PC-3 (cell line): ENCODE results near the gene TMEM18. TPM values are rescaled to one million over a fixed set of nuclear protein-coding genes. Genes with fewer than 3 reads are reported as not detected.

Experiments used
- ATAC-seq: fragments of 200-7000 bp; cut with Tn5 transposase; 2 replicates; pipeline ENCODE4 v1.9.1; 2020; ENCODE audit warnings: mild to moderate bottlenecking, moderate library complexity
- BruUV-seq: library from RNA; stranded (reverse); fragments of 400-500 nt; replicated peaks from 2 replicates; lab custom pipeline; 2021; lab: Mats Ljungman, UMichigan
- CTCF ChIA-PET: fragments of 300-600 bp; sonication (Branson Sonifier 250); formaldehyde crosslinking; loops from one replicate; lab custom pipeline; 2022; ENCODE audit warnings: antibody characterized with exemption; lab: Charles Lee
- POLR2A ChIA-PET: fragments of 300-600 bp; sonication (Branson Sonifier 250); formaldehyde crosslinking; loops from one replicate; lab custom pipeline; 2022; ENCODE audit warnings: antibody characterized with exemption; ENCODE audit not compliant: unreplicated experiment; lab: Charles Lee
- DNase-seq: peaks from one replicate; pipeline ENCODE4 v3.0.0-alpha.2; 2015
- H2AFZ ChIP-seq: fragments of 300-600 bp; sonication (generic); 2 replicates; pipeline ENCODE4 v1.6.0; 2016; ENCODE audit warnings: antibody characterized with exemption, low read length
- H3F3A ChIP-seq: fragments of 300-600 bp; sonication (generic); one replicate; pipeline ENCODE4 v1.6.0; 2017; ENCODE audit warnings: antibody characterized with exemption, low read length, control low read depth, mild to moderate bottlenecking; ENCODE audit not compliant: unreplicated experiment
- H3K27ac ChIP-seq: fragments of 300-600 bp; sonication (generic); 2 replicates; pipeline ENCODE4 v1.5.1; 2016; ENCODE audit warnings: mild to moderate bottlenecking, low read length
- H3K27me3 ChIP-seq: fragments of 300-600 bp; sonication (generic); 2 replicates; pipeline ENCODE4 v1.6.1; 2016; ENCODE audit warnings: low read length, mixed read lengths
- H3K36me3 ChIP-seq: fragments of 300-600 bp; sonication (generic); 2 replicates; pipeline ENCODE4 v1.6.1; 2016; ENCODE audit warnings: low read depth, mixed run types, low read length, mixed read lengths
- H3K4me1 ChIP-seq: fragments of 300-600 bp; sonication (generic); 2 replicates; pipeline ENCODE4 v1.5.1; 2016; ENCODE audit warnings: low read length; ENCODE audit not compliant: insufficient read depth
- H3K4me2 ChIP-seq: fragments of 300-600 bp; sonication (generic); 2 replicates; pipeline ENCODE4 v1.6.0; 2016; ENCODE audit warnings: low read length
- H3K4me3 ChIP-seq: fragments of 300-600 bp; sonication (generic); 2 replicates; pipeline ENCODE4 v1.5.1; 2016; ENCODE audit warnings: mild to moderate bottlenecking, low read length, mixed read lengths
- H3K79me2 ChIP-seq: fragments of 300-600 bp; sonication (generic); 2 replicates; pipeline ENCODE4 v1.6.1; 2017; ENCODE audit warnings: low read length, mixed read lengths
- H3K9ac ChIP-seq: fragments of 300-600 bp; sonication (generic); 2 replicates; pipeline ENCODE4 v1.6.0; 2016; ENCODE audit warnings: mild to moderate bottlenecking, low read length
- H3K9me2 ChIP-seq: fragments of 300-600 bp; sonication (generic); replicated peaks from 2 replicates; pipeline ENCODE4 v1.6.1; 2016; ENCODE audit warnings: mixed run types, low read length, mixed read lengths
- H3K9me3 ChIP-seq: fragments of 300-600 bp; sonication (generic); 2 replicates; pipeline ENCODE4 v1.6.1; 2016; ENCODE audit warnings: low read length, mixed read lengths
- H4K20me1 ChIP-seq: fragments of 300-600 bp; sonication (generic); 2 replicates; pipeline ENCODE4 v1.6.1; 2016; ENCODE audit warnings: low read length, mixed read lengths
- CTCF ChIP-seq: fragments of 300-600 bp; sonication (generic); conservative IDR thresholded peaks from 2 replicates; pipeline ENCODE4 v1.5.1; 2017; ENCODE audit warnings: antibody characterized with exemption, low read depth, mild to moderate bottlenecking, low read length
- EZH2 ChIP-seq: fragments of 300-600 bp; sonication (generic); IDR thresholded peaks from one replicate; pipeline ENCODE4 v1.6.1; 2017; ENCODE audit warnings: antibody characterized with exemption, mild to moderate bottlenecking, low read length; ENCODE audit not compliant: unreplicated experiment
- EZH2phosphoT487 ChIP-seq: fragments of 300-600 bp; sonication (generic); IDR thresholded peaks from 2 replicates; pipeline ENCODE4 v1.6.1; 2018; ENCODE audit warnings: mild to moderate bottlenecking, antibody characterized with exemption, low read length, borderline replicate concordance
- intact Hi-C: fragments of 100-400 bp; cut with micrococcal nuclease; formaldehyde crosslinking; loops from 2 replicates; pipeline ENCODE4 v1.9.0; 2023
- total RNA-seq: library from RNA; depleted of rRNA; stranded (reverse); fragments of >200 nt; gene quantifications from 2 replicates; pipeline ENCODE4 v1.2.3, GENCODE V29; 2014

Gene TMEM18
- total RNA-seq, 1 experiment from 2014 or later: 25.5 TPM

GRCh38 chr2:694174-694573 is 17.0 kb upstream of the TMEM18 start:
- H3K36me3 ChIP-seq: no peaks in the 10 kb centered on the region
- H3K79me2 ChIP-seq: no peaks in the 10 kb centered on the region
- H3K27ac ChIP-seq: peak overlapping the region; percentile 10; the same call in 1 of the 2 replicates
- H3K4me3 ChIP-seq: no peak overlapping the region
- CTCF ChIA-PET: no interaction called here
- TF ChIP-seq CTCF (no peak), EZH2 (no peak), EZH2phosphoT487 (no peak)
- no peaks in the 10 kb centered on the region for H3K9me2 ChIP-seq
- peaks cover 31% of the 10 kb centered on the region for H3K4me1 ChIP-seq
- no peak overlapping the region for H3K9ac ChIP-seq
- no peaks in the 10 kb centered on the region for H3K9me3 ChIP-seq
- intact Hi-C loops: no loop called here
- POLR2A ChIA-PET: no interaction called here
- no peaks in the 10 kb centered on the region for H3K27me3 ChIP-seq
- no peaks in the 10 kb centered on the region for H4K20me1 ChIP-seq
- peak overlapping the region; percentile 19; the same call in 1 of the 2 replicates for H2AFZ ChIP-seq
- H3F3A ChIP-seq: no peaks in the 10 kb centered on the region
- BruUV-seq: no TSS peak
- DNase-seq (peak; percentile 49), ATAC-seq (peak; percentile 80)
- peak overlapping the region; percentile 18 for H3K4me2 ChIP-seq

GRCh38 chr2:693606-694005 is 16.4 kb upstream of the TMEM18 start:
- DNase-seq: peak; percentile 23
- intact Hi-C loops: no loop called here
- H3F3A ChIP-seq: no peaks in the 10 kb centered on the region
- ATAC-seq: peak; percentile 16; the same call in 1 of the 2 replicates
- no peaks in the 10 kb centered on the region for H3K36me3 ChIP-seq
- H3K9me2 ChIP-seq: no peaks in the 10 kb centered on the region
- no peak for TF ChIP-seq CTCF
- TF ChIP-seq EZH2phosphoT487: no peak
- no peak for TF ChIP-seq EZH2
- H3K9me3 ChIP-seq: no peaks in the 10 kb centered on the region
- H4K20me1 ChIP-seq: no peaks in the 10 kb centered on the region
- CTCF ChIA-PET: no interaction called here
- H3K27me3 ChIP-seq: no peaks in the 10 kb centered on the region
- no peak overlapping the region for H2AFZ ChIP-seq
- H3K79me2 ChIP-seq: no peaks in the 10 kb centered on the region
- no TSS peak for BruUV-seq
- H3K4me3 ChIP-seq: no peak overlapping the region
- H3K27ac ChIP-seq: peak overlapping the region; percentile 10; the same call in 1 of the 2 replicates
- H3K9ac ChIP-seq: no peak overlapping the region
- peaks cover 31% of the 10 kb centered on the region for H3K4me1 ChIP-seq
- peak overlapping the region; percentile 18 for H3K4me2 ChIP-seq
- POLR2A ChIA-PET: no interaction called here

GRCh38 chr2:692767-693166 is 15.6 kb upstream of the TMEM18 start:
- H4K20me1 ChIP-seq: no peaks in the 10 kb centered on the region
- H3K4me2 ChIP-seq: no peak overlapping the region
- H3K9me3 ChIP-seq: no peaks in the 10 kb centered on the region
- H3K79me2 ChIP-seq: no peaks in the 10 kb centered on the region
- no peak overlapping the region for H2AFZ ChIP-seq
- H3F3A ChIP-seq: no peaks in the 10 kb centered on the region
- H3K4me3 ChIP-seq: no peak overlapping the region
- no TSS peak for BruUV-seq
- H3K9me2 ChIP-seq: no peaks in the 10 kb centered on the region
- intact Hi-C loops: no loop called here
- H3K27me3 ChIP-seq: no peaks in the 10 kb centered on the region
- DNase-seq (no peak), ATAC-seq (no peak)
- no peak for TF ChIP-seq CTCF
- no peaks in the 10 kb centered on the region for H3K36me3 ChIP-seq
- peaks cover 30% of the 10 kb centered on the region for H3K4me1 ChIP-seq
- no peak overlapping the region for H3K9ac ChIP-seq
- POLR2A ChIA-PET: no interaction called here
- H3K27ac ChIP-seq: no peak overlapping the region
- CTCF ChIA-PET: no interaction called here
